BJ (cell line): ENCODE data around the gene AATK. TPM values are rescaled to one million over a fixed set of nuclear protein-coding genes. Genes with fewer than 3 reads are reported as not detected.

ENCODE experiments used
- CTCF ChIA-PET: fragments of 350-600 bp; formaldehyde crosslinking; extraction: SDS; loops from one replicate; lab custom pipeline; 2021; ENCODE audit warnings: antibody characterized with exemption, inconsistent platforms; lab: Yijun Ruan, JAX
- POLR2A ChIA-PET: fragments of 300-600 bp; sonication (Branson Sonifier 250); formaldehyde crosslinking; extraction: SDS; loops from one replicate; lab custom pipeline; 2021; ENCODE audit warnings: antibody characterized with exemption; lab: Charles Lee
- DNase-seq: peaks from one replicate; pipeline ENCODE4 v3.0.0-alpha.2; 2011; ENCODE audit warnings: low read depth
- H3K27me3 ChIP-seq: 2 replicates; pipeline ENCODE4 v1.6.0; 2011; ENCODE audit warnings: low read length; ENCODE audit not compliant: control insufficient read depth, insufficient read depth
- H3K36me3 ChIP-seq: 2 replicates; pipeline ENCODE4 v1.5.1; 2011; ENCODE audit warnings: low read length; ENCODE audit not compliant: control insufficient read depth, insufficient read depth
- H3K4me3 ChIP-seq: 2 replicates; pipeline ENCODE4 v1.5.1; 2011; ENCODE audit warnings: low read depth, mild to moderate bottlenecking, control low read depth, low read length
- polyA plus RNA-seq: library from polyadenylated mRNA; depleted of rRNA; stranded (reverse); fragments of >200 nt; gene quantifications from 2 replicates; pipeline ENCODE4 v1.2.3, GENCODE V29; 2011
- TF ChIP-seq, protein P1 (sequence below): IDR thresholded peaks from 2 replicates; pipeline ENCODE4 v1.5.1; 2011; ENCODE audit warnings: low read depth, mild to moderate bottlenecking, control low read depth, inconsistent platforms, low read length, moderate library complexity; ENCODE audit not compliant: insufficient read depth

AATK gene
- polyA plus RNA-seq, 1 experiment: 0.29 TPM

DNA sequence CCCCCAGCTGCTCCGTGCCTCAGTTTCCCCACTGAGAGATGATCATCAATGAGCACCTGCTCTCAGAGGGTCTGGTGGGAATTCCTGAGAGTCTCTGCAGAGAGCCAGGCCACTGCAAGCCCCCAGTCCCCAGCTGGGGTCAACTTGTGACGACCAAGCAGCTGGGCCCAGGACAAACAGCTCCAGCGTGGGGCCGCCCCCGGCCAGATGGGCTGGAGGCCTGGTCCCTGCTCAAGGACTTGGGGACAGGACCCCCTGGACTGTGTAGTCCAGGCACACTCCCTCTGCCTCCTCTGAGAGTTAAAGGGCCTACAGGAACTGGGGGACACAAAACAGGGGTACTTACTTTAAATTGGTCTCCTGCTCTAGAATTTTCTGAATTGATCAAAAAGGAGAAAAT, 16.6 kb upstream of the AATK start:
- H3K4me3 ChIP-seq: no peak overlapping the region
- POLR2A ChIA-PET: no interaction called here
- no peaks in the 10 kb centered on the region for H3K36me3 ChIP-seq
- TF ChIP-seq, protein P1, sequence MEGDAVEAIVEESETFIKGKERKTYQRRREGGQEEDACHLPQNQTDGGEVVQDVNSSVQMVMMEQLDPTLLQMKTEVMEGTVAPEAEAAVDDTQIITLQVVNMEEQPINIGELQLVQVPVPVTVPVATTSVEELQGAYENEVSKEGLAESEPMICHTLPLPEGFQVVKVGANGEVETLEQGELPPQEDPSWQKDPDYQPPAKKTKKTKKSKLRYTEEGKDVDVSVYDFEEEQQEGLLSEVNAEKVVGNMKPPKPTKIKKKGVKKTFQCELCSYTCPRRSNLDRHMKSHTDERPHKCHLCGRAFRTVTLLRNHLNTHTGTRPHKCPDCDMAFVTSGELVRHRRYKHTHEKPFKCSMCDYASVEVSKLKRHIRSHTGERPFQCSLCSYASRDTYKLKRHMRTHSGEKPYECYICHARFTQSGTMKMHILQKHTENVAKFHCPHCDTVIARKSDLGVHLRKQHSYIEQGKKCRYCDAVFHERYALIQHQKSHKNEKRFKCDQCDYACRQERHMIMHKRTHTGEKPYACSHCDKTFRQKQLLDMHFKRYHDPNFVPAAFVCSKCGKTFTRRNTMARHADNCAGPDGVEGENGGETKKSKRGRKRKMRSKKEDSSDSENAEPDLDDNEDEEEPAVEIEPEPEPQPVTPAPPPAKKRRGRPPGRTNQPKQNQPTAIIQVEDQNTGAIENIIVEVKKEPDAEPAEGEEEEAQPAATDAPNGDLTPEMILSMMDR: no peak
- CTCF ChIA-PET: no interaction called here
- no peak for DNase-seq
- peaks cover 1% of the 10 kb centered on the region; the same call in 1 of the 2 replicates for H3K27me3 ChIP-seq

- ChIA-PET CTCF (no interaction called here), POLR2A (no interaction called here)
- no peak for DNase-seq
- Histone ChIP-seq H3K4me3 (no peak overlapping the region), H3K36me3 (no peaks in the 10 kb centered on the region), H3K27me3 (peaks cover 1% of the 10 kb centered on the region; the same call in 1 of the 2 replicates)
- TF ChIP-seq, protein P1: no peak
Measured at GRCh38 chr17:81181811-81182185, 15.8 kb upstream of the AATK start.

GRCh38 chr17:81180836-81181810, 15.1 kb upstream of the AATK start:
- Histone ChIP-seq H3K4me3 (no peak overlapping the region), H3K36me3 (no peaks in the 10 kb centered on the region), H3K27me3 (peaks cover 1% of the 10 kb centered on the region; the same call in 1 of the 2 replicates)
- ChIA-PET POLR2A (no interaction called here), CTCF (no interaction called here)
- TF ChIP-seq, protein P1: no peak
- no peak for DNase-seq

DNA sequence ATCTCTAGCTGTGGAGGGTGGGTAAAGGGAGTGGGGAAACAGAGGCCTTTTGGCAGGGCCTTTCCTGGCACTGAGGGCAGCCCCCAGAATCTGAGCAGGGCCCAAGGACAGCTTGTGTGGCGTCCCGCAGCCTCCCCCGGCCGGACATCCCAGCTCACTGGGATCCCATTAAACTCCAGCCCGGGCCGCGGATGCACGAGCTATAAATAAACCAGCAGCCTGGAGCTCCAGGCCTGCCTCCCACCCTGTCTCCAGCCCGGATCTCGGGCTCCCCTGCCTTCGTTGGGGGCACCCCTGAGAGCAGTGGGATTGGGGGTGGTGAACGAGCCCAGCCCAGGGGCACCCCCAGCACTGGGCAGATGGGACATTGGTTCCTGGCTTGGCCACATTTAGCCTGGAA, 13.8 kb upstream of the AATK start:
- POLR2A ChIA-PET: no interaction called here
- Histone ChIP-seq H3K36me3 (no peaks in the 10 kb centered on the region), H3K4me3 (no peak overlapping the region), H3K27me3 (peaks cover 1% of the 10 kb centered on the region; the same call in 1 of the 2 replicates)
- CTCF ChIA-PET: interaction anchor here (1.2 to 1.6 kb wide), 2 partner anchors 9 to 38 kb away, joined by 4 to 6 read pairs; no protein-coding TSS in a partner anchor
- TF ChIP-seq, protein P1: no peak
- no peak for DNase-seq

DNA sequence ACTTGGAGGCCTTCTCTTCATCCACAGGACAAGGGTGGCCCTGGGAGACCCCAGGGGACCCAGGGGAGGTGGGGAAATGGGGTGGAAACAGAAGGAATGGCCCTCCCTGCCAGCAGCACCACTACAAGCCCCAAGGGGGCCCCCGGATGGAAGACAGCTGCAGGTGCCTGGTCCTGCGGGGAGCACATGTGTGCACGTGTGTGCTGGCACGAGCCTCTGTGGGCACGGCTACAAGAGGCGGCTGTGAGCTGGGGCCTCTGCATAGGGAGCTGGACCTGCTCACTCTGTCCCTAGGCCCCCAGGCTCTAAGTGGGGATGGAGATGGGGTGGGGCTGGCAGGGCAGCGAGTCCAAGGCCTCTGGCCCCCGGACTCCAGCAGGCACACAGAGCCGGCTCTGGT, 13.2 kb upstream of the AATK start:
- no peaks in the 10 kb centered on the region for H3K36me3 ChIP-seq
- no peaks in the 10 kb centered on the region; the same call in 1 of the 2 replicates for H3K27me3 ChIP-seq
- TF ChIP-seq, protein P1: no peak
- ChIA-PET POLR2A (no interaction called here), CTCF (interaction anchor here (1.2 to 1.6 kb wide), 2 partner anchors 10 to 37 kb away, joined by 4 to 6 read pairs; no protein-coding TSS in a partner anchor)
- no peak overlapping the region for H3K4me3 ChIP-seq
- DNase-seq: no peak
